AG09319 (cell line): ENCODE data around the gene ST6GALNAC3.

Experiments used
- DNase-seq: peaks from one replicate; pipeline ENCODE4 v3.0.0-alpha.2; 2010; ENCODE audit warnings: low read depth; ENCODE audit errors: extremely low read depth
- CTCF ChIP-seq: IDR thresholded peaks from 2 replicates; pipeline ENCODE4 v1.5.1; 2011; ENCODE audit warnings: low read depth, mild to moderate bottlenecking, inconsistent platforms, low read length, moderate library complexity

Gene ST6GALNAC3

GRCh38 chr1:76541618-76542017 lies 467.1 kb downstream of the ST6GALNAC3 start:
- TF ChIP-seq CTCF = no peak
- no peak for DNase-seq

GRCh38 chr1:76542359-76542758 lies 467.8 kb downstream of the ST6GALNAC3 start:
- no peak for TF ChIP-seq CTCF
- no peak for DNase-seq

- no peak for DNase-seq
- TF ChIP-seq CTCF = no peak
Measured at GRCh38 chr1:76543495-76543894, 468.9 kb downstream of the ST6GALNAC3 start.

- DNase-seq = no peak
- no peak for TF ChIP-seq CTCF
Measured at GRCh38 chr1:76546354-76546933, 471.9 kb downstream of the ST6GALNAC3 start.

GRCh38 chr1:76547916-76548315 lies 473.4 kb downstream of the ST6GALNAC3 start:
- TF ChIP-seq CTCF = no peak; the same call in 1 of the 2 replicates
- no peak for DNase-seq

GRCh38 chr1:76548513-76549100 lies 474.1 kb downstream of the ST6GALNAC3 start:
- no peak for TF ChIP-seq CTCF
- no peak for DNase-seq

GRCh38 chr1:76554283-76554682 lies 479.7 kb downstream of the ST6GALNAC3 start:
- no peak for TF ChIP-seq CTCF
- no peak for DNase-seq
